Stimulated activated CD4-positive, alpha-beta T cell treated with anti-CD3 and anti-CD28 coated beads, Interleukin-4, amount 100 ng/mL, for 4 hours (primary cell): ENCODE measurements around the gene TNS2.
"Not testable (repeated sequence)": the region's sequence is repeated elsewhere in the genome, so short reads cannot be mapped to it uniquely, and the experiment has no call there.

Experiments
- DNase-seq, 2 experiments: peaks; one replicate each; pipeline ENCODE4 v3.0.0-alpha.2; 2020

The TNS2 gene

GRCh38 chr12:53096759-53097158 lies 46.9 kb downstream of the TNS2 start:
- no peak for DNase-seq

DNA sequence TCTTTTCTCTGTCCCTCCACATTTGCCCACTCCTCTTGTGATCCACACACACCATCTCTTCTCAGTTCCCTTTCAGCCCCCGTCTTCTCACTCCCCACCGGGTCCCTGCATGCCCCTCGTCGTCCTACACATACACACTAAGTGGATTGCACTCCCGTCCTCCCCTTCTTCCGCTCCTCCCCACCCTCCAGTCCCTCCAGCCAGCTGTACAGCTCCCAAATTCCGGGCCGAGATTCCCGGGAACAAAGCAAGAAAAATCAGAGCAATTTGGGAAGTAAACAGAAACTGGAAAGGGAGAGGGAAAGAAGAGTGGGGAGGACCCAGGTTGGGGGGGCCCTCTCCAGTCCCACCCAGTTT lies 47.3 kb downstream of the TNS2 start:
- no peak for DNase-seq

GRCh38 chr12:53097564-53098353 lies 47.9 kb downstream of the TNS2 start, which contains the start of gene IGFBP6:
IGFBP6 (plus strand) TSS chr12:53097667; CDS start chr12:53097718, 51 bp downstream.
- peak; percentile 35 to 55 for DNase-seq

DNA sequence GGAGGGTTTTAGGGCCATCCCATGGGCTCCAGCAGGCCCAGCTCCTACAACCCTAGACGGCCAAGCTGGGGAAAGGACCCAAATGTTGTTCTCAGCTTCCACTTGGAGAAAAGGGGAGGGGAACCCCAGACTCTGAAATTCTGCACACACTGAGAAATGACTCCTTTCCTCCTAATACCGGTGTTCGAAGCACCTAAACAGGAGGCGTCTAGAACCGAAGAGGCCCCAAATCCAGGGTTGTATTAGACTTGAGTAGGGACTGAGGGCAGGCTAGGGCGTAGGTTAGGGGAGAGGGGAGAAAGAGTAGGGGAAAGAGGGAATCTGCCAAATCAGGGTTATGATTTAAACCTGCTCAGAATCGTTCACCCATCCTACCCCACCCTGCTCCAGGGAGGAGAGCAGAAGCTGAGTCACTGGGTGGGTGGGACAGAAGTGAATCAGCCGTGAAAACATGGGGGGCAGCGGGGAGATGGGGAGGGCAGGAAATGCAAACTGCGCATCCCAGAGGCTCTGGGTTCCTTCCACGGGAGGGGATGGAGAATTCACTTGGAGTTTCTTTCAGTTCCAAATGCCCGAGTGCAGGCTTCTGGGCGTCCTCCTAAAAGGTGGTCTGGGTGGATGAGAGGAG lies 48.6 kb downstream of the TNS2 start:
- peak in 1 of 2 experiments; percentile 39 for DNase-seq

DNA sequence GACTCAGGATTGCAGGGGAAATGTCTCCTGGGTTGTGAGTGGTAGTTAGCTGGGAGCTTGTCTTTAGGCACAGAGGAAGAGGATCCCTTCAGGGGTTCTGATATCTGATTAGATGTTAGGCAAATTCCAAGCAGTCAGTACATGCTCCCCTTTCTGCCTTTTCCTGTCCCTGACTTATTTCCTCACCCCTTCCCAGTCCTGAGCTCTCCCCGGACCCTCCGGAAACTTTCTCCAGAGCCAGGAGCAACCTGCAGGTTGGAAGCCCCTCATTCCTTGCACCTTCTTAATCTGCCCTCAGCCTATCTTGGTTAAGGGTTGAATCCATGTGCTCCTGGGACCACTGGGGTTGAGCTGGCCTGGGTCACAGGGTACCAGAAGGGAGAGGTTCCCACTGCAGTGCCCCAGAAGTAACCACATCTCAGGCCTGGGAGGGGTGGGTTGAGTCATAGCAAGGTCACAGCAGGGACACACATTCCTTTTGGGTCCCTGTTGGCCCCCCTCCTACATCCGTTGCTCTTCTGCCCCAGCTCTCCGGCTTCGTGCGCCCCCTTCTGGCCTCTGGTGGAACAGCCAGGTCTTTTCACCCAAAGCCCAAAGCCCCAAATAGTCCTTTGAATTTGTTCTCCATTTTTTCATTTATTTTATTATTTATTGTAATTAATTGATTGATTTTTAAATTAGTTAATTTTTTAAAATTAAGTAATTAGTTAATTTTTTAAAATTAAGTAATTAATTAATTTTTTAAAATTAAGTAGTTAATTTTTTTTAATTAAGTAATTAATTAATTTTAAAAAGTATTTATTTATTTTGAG lies 49.4 kb downstream of the TNS2 start:
- peak; percentile 79 to 87 for DNase-seq

- no peak for DNase-seq
Measured at GRCh38 chr12:53100466-53101151, 50.7 kb downstream of the TNS2 start.

GRCh38 chr12:53101266-53101665 lies 51.4 kb downstream of the TNS2 start:
- no peak for DNase-seq

- DNase-seq: no peak
Measured at GRCh38 chr12:53101931-53102781, 52.3 kb downstream of the TNS2 start.

- DNase-seq: peak; percentile 23 to 36
Measured at GRCh38 chr12:53102883-53103807, 53.3 kb downstream of the TNS2 start, which contains the start of gene SOAT2. SOAT2 (plus strand) TSS chr12:53103486; CDS start chr12:53103578, 92 bp downstream.

DNA sequence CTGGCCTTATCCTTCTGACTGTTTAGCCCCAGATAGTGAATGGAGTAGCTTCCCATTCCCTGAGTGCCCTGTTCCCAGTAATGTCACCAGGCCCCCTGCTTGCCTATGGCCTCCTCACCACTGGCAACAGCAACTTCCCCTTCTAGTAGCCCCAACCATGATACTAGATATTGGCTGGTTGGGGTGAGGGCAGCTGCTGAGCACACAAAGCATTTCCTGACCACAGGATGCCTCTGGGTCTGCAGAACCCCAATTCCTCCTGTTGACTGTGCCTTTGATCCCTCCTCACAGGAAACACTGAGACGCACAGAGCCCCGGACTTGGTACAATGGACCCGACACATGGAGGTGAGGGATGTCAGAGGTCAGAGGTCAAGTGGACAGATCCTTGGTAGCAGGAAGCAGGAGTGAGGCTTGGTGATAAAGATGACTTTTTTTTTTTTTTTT lies 54.0 kb downstream of the TNS2 start:
- no peak for DNase-seq

GRCh38 chr12:53105256-53105655 lies 55.4 kb downstream of the TNS2 start:
- DNase-seq: no peak

DNA sequence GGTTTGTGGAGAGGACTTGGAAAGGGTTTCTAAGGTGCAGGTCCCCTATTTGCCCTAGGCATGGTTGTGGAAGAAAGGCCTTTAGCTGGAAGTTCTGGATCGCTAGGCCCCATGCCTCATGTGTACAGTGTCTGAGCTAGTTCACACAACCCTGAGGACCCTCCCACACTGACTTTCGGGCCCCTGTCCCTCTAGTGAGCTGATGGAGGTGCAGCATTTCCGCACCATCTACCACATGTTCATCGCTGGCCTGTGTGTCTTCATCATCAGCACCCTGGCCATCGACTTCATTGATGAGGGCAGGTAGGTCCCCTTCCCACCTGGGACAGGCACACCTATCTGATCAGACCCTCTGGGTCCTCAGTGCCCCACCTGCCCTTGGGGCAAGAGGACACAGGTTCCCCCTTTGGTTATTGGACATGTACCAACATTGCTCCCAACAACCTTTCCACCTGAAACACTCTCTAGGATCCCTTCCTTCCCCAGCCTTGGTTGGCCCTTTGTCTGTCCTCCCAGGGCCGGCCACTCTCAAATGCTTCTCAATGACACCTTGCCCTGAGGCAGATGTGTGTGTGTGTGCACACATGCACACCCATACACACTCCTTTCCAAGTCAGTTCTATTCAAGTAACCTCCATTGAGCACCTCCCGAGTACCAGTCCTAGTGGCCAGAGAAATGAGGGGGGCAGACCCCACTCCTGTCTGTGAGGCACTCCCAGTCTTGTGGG lies 56.0 kb downstream of the TNS2 start:
- DNase-seq: no peak

GRCh38 chr12:53107122-53107521 lies 57.3 kb downstream of the TNS2 start:
- no peak for DNase-seq

DNA sequence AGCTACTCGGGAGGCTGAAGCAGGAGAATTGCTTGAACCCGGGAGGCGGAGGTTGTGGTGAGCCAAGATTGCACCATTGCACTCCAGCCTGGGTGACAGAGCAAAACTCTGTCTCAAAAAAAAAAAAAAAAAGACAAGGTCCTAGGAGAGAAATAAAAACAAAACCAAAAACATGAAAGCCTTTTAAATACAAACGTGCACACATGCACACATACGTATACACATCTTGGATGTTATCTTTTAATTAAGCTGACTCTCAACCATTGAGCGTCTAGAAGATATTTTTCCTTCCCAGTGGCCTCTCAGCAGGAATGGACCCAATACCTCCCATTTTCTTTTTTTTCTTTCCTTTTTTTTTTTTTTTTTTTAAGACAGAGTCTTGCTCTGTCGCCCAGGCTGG lies 62.6 kb downstream of the TNS2 start:
- not testable (repeated sequence) for DNase-seq

GRCh38 chr12:53113136-53113705 lies 63.4 kb downstream of the TNS2 start:
- no peak for DNase-seq

DNA sequence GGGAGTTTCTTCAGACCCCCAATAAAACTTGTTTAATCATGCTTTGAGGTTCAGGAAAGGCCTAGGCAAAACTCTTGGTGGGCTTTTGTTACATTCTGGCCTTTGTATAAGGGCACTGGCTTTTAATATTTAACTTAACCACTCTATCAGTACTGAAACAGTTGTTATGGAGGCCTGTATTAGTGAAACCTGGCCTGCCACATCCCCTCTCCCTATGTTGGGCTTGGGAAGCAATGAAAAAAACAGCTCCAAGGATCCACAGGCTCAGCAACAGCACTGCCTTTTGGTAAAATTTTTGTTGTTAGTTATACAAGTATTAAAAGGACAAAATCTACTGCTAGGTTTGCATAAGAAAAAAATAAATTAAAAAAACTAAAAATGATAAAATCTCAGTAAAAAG lies 64.1 kb downstream of the TNS2 start:
- no peak for DNase-seq
